Loucy (cell line): ENCODE data around the gene MICAL2.

Source experiments
- H2AFZ ChIP-seq: fragments of 200-600 bp; sonication (generic); 2 replicates; pipeline ENCODE4 v1.6.0; 2016; ENCODE audit warnings: antibody characterized with exemption, mild to moderate bottlenecking, low read length, moderate library complexity
- H3F3A ChIP-seq: fragments of 200-600 bp; 2 replicates; pipeline ENCODE4 v1.6.0; 2016; ENCODE audit warnings: antibody characterized with exemption, low read depth, mild to moderate bottlenecking
- H3K27me3 ChIP-seq: fragments of 200-600 bp; sonication (generic); 2 replicates; pipeline ENCODE4 v1.6.1; 2014; ENCODE audit warnings: low read length, mild to moderate bottlenecking; ENCODE audit not compliant: insufficient read depth, poor library complexity, severe bottlenecking
- H3K36me3 ChIP-seq: fragments of 200-600 bp; sonication (generic); 2 replicates; pipeline ENCODE4 v1.6.1; 2016; ENCODE audit warnings: low read length; ENCODE audit not compliant: insufficient read depth
- H3K4me1 ChIP-seq: fragments of 200-600 bp; sonication (generic); 2 replicates; pipeline ENCODE4 v1.5.1; 2014; ENCODE audit warnings: low read length, mild to moderate bottlenecking; ENCODE audit not compliant: insufficient read depth, poor library complexity, severe bottlenecking
- H3K4me2 ChIP-seq: fragments of 200-600 bp; sonication (generic); 2 replicates; pipeline ENCODE4 v1.6.0; 2014; ENCODE audit warnings: antibody characterized with exemption, low read length, low read depth, mild to moderate bottlenecking; ENCODE audit not compliant: poor library complexity, severe bottlenecking
- H3K4me3 ChIP-seq: fragments of 200-600 bp; sonication (generic); 2 replicates; pipeline ENCODE4 v1.5.1; 2014; ENCODE audit warnings: low read length, mild to moderate bottlenecking, mixed read lengths; ENCODE audit not compliant: poor library complexity, severe bottlenecking
- H3K79me2 ChIP-seq: fragments of 200-600 bp; sonication (generic); 2 replicates; pipeline ENCODE4 v1.6.1; 2014; ENCODE audit warnings: low read length; ENCODE audit not compliant: insufficient read depth
- H3K9ac ChIP-seq: fragments of 200-600 bp; sonication (generic); 2 replicates; pipeline ENCODE4 v1.6.0; 2014; ENCODE audit warnings: mild to moderate bottlenecking, low read depth, low read length, moderate library complexity; ENCODE audit not compliant: poor library complexity, severe bottlenecking
- H3K9me2 ChIP-seq: fragments of 200-600 bp; sonication (generic); replicated peaks from 2 replicates; pipeline ENCODE4 v1.6.1; 2016; ENCODE audit warnings: low read depth, low read length, mixed read lengths
- H3K9me3 ChIP-seq: fragments of 200-600 bp; sonication (generic); 2 replicates; pipeline ENCODE4 v1.6.1; 2014; ENCODE audit warnings: mild to moderate bottlenecking, antibody characterized with exemption, low read length, low read depth; ENCODE audit not compliant: insufficient read depth
- H4K20me1 ChIP-seq: fragments of 200-600 bp; sonication (generic); 2 replicates; pipeline ENCODE4 v1.6.0; 2014; ENCODE audit warnings: antibody characterized with exemption, low read length, mild to moderate bottlenecking; ENCODE audit not compliant: insufficient read depth, poor library complexity, severe bottlenecking
- EZH2phosphoT487 ChIP-seq: fragments of 200-600 bp; IDR thresholded peaks from 2 replicates; pipeline ENCODE4 v1.6.1; 2018; ENCODE audit warnings: antibody characterized with exemption, mild to moderate bottlenecking, moderate library complexity, borderline replicate concordance
- TF ChIP-seq, protein P1 (sequence below): fragments of 200-600 bp; sonication (generic); conservative IDR thresholded peaks from 2 replicates; pipeline ENCODE4 v1.5.1; 2014; ENCODE audit warnings: mild to moderate bottlenecking, antibody characterized with exemption, low read length

MICAL2 gene

DNA sequence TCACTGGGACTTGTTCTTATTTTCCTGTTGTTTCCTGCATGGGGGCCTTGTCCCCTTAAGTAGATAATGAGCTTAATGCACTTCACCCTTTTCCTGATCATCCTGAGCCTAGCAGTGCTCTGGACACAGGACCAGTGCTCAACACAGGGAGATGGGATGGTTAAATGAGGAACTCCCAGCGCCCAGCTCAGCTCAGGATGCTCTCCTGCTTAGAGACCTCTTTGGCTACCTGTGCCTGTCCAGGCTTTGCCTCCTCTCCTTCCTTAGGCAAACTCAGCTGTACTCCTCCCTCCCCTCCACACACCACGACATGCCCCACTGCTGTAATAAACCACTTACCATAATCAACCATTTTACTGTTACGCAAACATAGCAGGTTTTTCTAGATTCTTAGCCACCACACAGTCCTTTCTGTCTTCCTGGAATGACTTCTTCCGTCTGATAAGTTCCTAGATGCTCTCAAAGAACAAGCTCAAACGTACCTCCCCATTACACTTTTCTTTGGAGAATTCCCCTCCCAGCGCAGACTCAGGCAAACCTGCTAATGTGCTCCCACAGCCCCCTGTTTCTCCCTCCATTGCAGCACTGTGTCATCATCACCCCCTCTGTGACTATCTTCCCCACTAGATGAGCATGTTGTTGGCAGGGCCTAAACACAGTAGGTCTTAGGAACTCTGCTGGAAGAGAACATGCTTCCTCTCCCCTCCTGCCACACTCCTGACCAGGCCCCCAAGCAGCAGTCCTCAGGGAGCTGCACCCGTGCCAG, 113.6 kb downstream of the MICAL2 start:
- peaks cover 53% of the 10 kb centered on the region for H3K4me1 ChIP-seq
- H2AFZ ChIP-seq: no peak overlapping the region
- H3F3A ChIP-seq: peaks cover 3% of the 10 kb centered on the region; the same call in 1 of the 2 replicates
- H3K9ac ChIP-seq: peak overlapping the region; percentile 95
- H3K4me2 ChIP-seq: peak overlapping the region; percentile 87
- H3K36me3 ChIP-seq: no peaks in the 10 kb centered on the region
- no peaks in the 10 kb centered on the region for H3K9me2 ChIP-seq
- 0 out of 2 replicates have a peak, but pooled peaks cover 4% of the 10 kb centered on the region for H3K79me2 ChIP-seq
- peak overlapping the region; percentile 73 for H3K4me3 ChIP-seq
- TF ChIP-seq, protein P1, sequence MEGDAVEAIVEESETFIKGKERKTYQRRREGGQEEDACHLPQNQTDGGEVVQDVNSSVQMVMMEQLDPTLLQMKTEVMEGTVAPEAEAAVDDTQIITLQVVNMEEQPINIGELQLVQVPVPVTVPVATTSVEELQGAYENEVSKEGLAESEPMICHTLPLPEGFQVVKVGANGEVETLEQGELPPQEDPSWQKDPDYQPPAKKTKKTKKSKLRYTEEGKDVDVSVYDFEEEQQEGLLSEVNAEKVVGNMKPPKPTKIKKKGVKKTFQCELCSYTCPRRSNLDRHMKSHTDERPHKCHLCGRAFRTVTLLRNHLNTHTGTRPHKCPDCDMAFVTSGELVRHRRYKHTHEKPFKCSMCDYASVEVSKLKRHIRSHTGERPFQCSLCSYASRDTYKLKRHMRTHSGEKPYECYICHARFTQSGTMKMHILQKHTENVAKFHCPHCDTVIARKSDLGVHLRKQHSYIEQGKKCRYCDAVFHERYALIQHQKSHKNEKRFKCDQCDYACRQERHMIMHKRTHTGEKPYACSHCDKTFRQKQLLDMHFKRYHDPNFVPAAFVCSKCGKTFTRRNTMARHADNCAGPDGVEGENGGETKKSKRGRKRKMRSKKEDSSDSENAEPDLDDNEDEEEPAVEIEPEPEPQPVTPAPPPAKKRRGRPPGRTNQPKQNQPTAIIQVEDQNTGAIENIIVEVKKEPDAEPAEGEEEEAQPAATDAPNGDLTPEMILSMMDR: no peak
- TF ChIP-seq EZH2phosphoT487: no peak
- no peaks in the 10 kb centered on the region for H3K27me3 ChIP-seq
- H4K20me1 ChIP-seq: no peaks in the 10 kb centered on the region
- H3K9me3 ChIP-seq: no peaks in the 10 kb centered on the region

DNA sequence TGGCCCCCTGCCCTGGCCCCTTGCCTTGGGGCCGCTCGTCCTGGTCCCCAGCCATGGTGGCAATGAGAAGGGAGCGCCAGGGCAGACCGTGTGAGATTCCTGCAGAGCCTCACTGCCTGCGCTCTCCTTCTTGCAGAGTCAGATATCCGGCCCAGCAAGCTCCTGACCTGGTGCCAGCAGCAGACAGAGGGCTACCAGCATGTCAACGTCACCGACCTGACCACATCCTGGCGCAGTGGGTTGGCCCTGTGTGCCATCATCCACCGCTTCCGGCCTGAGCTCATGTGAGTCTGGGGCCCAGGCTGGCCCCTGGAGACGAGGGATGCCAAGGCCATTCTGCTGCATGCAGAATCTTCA, 114.1 kb downstream of the MICAL2 start:
- Histone ChIP-seq H3K9ac (peak overlapping the region; percentile 95), H4K20me1 (no peaks in the 10 kb centered on the region), H3K4me3 (peak overlapping the region; percentile 73), H3K9me3 (no peaks in the 10 kb centered on the region), H3F3A (peaks cover 3% of the 10 kb centered on the region; the same call in 1 of the 2 replicates), H3K79me2 (0 out of 2 replicates have a peak, but pooled peaks cover 4% of the 10 kb centered on the region), H2AFZ (no peak overlapping the region), H3K36me3 (no peaks in the 10 kb centered on the region), H3K4me1 (peaks cover 53% of the 10 kb centered on the region), H3K9me2 (no peaks in the 10 kb centered on the region), H3K27me3 (no peaks in the 10 kb centered on the region), H3K4me2 (peak overlapping the region; percentile 87)
- TF ChIP-seq, protein P1: no peak
- no peak for TF ChIP-seq EZH2phosphoT487

DNA sequence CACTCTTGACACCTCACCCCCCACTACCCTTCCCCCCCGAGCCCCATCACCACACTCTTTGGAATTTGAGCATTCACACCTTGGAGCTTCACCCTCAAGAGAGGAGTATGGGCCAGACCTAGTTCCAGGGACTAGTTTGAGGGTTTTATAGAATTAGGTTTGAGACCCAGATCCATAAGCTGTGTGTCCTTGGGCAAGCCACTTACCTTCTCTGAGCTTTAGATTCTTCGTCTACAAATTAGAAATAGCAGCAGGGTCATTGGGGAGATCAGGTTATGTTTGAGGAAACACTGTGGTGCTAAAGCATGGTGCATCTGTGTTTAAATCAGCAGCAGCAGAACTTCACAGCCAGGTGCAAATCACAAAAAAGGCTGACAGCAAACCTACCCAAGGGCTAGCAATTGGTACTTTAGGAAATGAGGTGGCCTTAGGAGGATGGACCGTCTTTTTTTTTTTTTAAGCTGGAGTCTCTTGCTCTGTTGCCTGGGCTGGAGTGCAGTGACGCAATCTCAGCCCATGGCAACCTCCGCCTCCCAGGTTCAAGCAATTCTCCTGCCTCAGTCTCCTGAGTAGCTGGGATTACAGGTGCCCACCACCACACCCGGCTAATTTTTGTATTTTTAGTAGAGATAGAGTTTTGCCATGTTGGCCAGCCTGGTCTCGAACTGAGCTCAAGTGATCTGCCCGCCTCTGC, 114.8 kb downstream of the MICAL2 start:
- no peaks in the 10 kb centered on the region for H3K27me3 ChIP-seq
- peaks cover 53% of the 10 kb centered on the region for H3K4me1 ChIP-seq
- no peaks in the 10 kb centered on the region for H3K36me3 ChIP-seq
- no peaks in the 10 kb centered on the region for H3K9me3 ChIP-seq
- peak overlapping the region; percentile 95 for H3K9ac ChIP-seq
- peak overlapping the region; percentile 87 for H3K4me2 ChIP-seq
- TF ChIP-seq, protein P1: no peak
- TF ChIP-seq EZH2phosphoT487: no peak
- H3K9me2 ChIP-seq: no peaks in the 10 kb centered on the region
- no peaks in the 10 kb centered on the region for H4K20me1 ChIP-seq
- peaks cover 3% of the 10 kb centered on the region; the same call in 1 of the 2 replicates for H3F3A ChIP-seq
- 0 out of 2 replicates have a peak, but pooled peaks cover 4% of the 10 kb centered on the region for H3K79me2 ChIP-seq
- H3K4me3 ChIP-seq: peak overlapping the region; percentile 73
- no peak overlapping the region for H2AFZ ChIP-seq
